Uterus (tissue), 4 donors: ENCODE measurements around the gene C1R. TPM values are rescaled to one million over a fixed set of nuclear protein-coding genes. Genes with fewer than 3 reads are reported as not detected.

Experiments
- DNase-seq, 2 donors: peaks; one replicate each; pipeline ENCODE4 v3.0.0-alpha.2; 2019 to 2020
- H3K27ac ChIP-seq, 2 donors: fragments of 200-600 bp; sonication (generic); 1 replicate in 1 of 2; 2 replicates in 1 of 2; pipeline ENCODE4 v1.5.1; 2016 to 2018
- H3K27me3 ChIP-seq, 2 donors: fragments of 200-600 bp; sonication (generic); one replicate each; pipeline ENCODE4 v1.5.1; 2018 to 2019; ENCODE audit warnings: control low read depth in 1 of 2
- H3K36me3 ChIP-seq, 2 donors: fragments of 200-600 bp; sonication (generic); one replicate each; pipeline ENCODE4 v1.5.1; 2019; ENCODE audit warnings: control low read depth in 1 of 2
- H3K4me1 ChIP-seq, 2 donors: fragments of 200-600 bp; sonication (generic); one replicate each; pipeline ENCODE4 v1.5.1; 2018 to 2019; ENCODE audit warnings: control low read depth in 1 of 2
- H3K4me3 ChIP-seq, 2 donors: fragments of 200-600 bp; sonication (generic); 1 replicate in 1 of 2; 2 replicates in 1 of 2; pipeline ENCODE4 v1.5.1; 2018 to 2019; ENCODE audit warnings: mild to moderate bottlenecking in 1 of 2
- H3K9me3 ChIP-seq, 2 donors: fragments of 200-600 bp; sonication (generic); one replicate each; pipeline ENCODE4 v1.5.1; 2019; ENCODE audit warnings: control low read depth in 1 of 2
- CTCF ChIP-seq, 4 experiments: fragments of 200-600 bp in 2 of 4; fragments of 450-650 bp in 2 of 4; sonication (generic) in 2 of 4; IDR thresholded peaks; one replicate each; pipeline ENCODE4 v1.5.1; 2016 to 2019; ENCODE audit warnings: antibody characterized with exemption in 4 of 4, mild to moderate bottlenecking in 2 of 4, moderate library complexity in 1 of 4
- POLR2A ChIP-seq, 2 donors: fragments of 450-650 bp; IDR thresholded peaks; one replicate each; pipeline ENCODE4 v1.6.1; 2016; ENCODE audit warnings: antibody characterized with exemption in 2 of 2, mild to moderate bottlenecking in 1 of 2, moderate library complexity in 1 of 2
- intact Hi-C: fragments of 100-400 bp; cut with DNase I; formaldehyde crosslinking; loops from one replicate; pipeline ENCODE4 v1.15.1; 2023; ENCODE audit warnings: low total_unique reads
- total RNA-seq, 4 donors: library from RNA; depleted of rRNA in 3 of 4; stranded (reverse); fragments of >200 nt in 3 of 4; gene quantifications; one replicate each; pipeline versions ENCODE4 v1.1.0 to v1.2.4, GENCODE V29; 2014 to 2023
- donor health status: DM: yes; HTN: yes; CAD: no.

The C1R gene
- total RNA-seq, 4 donors from 2014 or later, result 128 to 571 (median 411) TPM

- TF ChIP-seq POLR2A (IDR thresholded peaks at IDR 0.05), result no peak
- TF ChIP-seq CTCF (IDR thresholded peaks at IDR 0.05), result no peak
- no peaks in the 10 kb centered on the region for H3K9me3 ChIP-seq
- no peak for DNase-seq
- no peaks in the 10 kb centered on the region for H3K4me1 ChIP-seq
- no peak overlapping the region for H3K27ac ChIP-seq
- intact Hi-C loops, result loop anchor here (10.0 kb wide), 1 partner anchor 173 kb away; the partner anchor contains the start of genes C12orf57 and RNU7-1
- H3K36me3 ChIP-seq, result no peaks in the 10 kb centered on the region
- H3K27me3 ChIP-seq, result no peaks in the 10 kb centered on the region
- H3K4me3 ChIP-seq, result no peak overlapping the region
Measured at GRCh38 chr12:7117670-7118069, 25.4 kb upstream of the C1R start.

DNA sequence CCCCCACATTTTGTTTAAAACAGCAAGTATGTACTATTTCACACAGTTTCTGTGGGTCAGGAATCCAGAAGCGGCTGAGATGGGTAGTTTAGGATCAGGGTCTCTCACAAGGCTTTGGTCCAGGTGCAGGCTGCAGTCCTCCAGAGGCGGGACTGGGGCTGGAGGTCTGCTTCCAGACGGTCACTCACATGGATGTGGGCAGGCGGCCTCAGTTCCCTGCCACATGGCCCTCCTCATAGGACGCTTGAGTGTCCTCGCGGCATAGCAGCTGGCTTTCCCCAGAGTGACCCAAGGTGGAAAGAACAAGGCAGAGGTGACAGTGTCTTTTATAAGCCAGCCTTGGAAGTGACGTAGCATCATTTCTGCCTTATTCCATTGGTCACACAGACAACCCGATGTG is 24.7 kb upstream of the C1R start:
- DNase-seq, result no peak
- no peak for TF ChIP-seq CTCF (IDR thresholded peaks at IDR 0.05)
- TF ChIP-seq POLR2A (IDR thresholded peaks at IDR 0.05), result no peak
- Histone ChIP-seq H3K36me3 (no peaks in the 10 kb centered on the region), H3K4me1 (no peaks in the 10 kb centered on the region), H3K4me3 (no peak overlapping the region), H3K9me3 (no peaks in the 10 kb centered on the region), H3K27ac (no peak overlapping the region), H3K27me3 (no peaks in the 10 kb centered on the region)
- intact Hi-C loops, result loop anchor here (10.0 kb wide), 1 partner anchor 172 kb away; the partner anchor contains the start of genes C12orf57 and RNU7-1

GRCh38 chr12:7116196-7116595 is 24.0 kb upstream of the C1R start:
- Histone ChIP-seq H3K9me3 (no peaks in the 10 kb centered on the region), H3K27ac (no peak overlapping the region), H3K4me1 (no peaks in the 10 kb centered on the region), H3K4me3 (no peak overlapping the region), H3K27me3 (no peaks in the 10 kb centered on the region), H3K36me3 (no peaks in the 10 kb centered on the region)
- DNase-seq, result no peak
- intact Hi-C loops, result loop anchor here (10.0 kb wide), 1 partner anchor 171 kb away; the partner anchor contains the start of genes C12orf57 and RNU7-1
- TF ChIP-seq CTCF (IDR thresholded peaks at IDR 0.05) (no peak), POLR2A (IDR thresholded peaks at IDR 0.05) (no peak)

- no peaks in the 10 kb centered on the region for H3K9me3 ChIP-seq
- H3K4me1 ChIP-seq, result no peaks in the 10 kb centered on the region
- intact Hi-C loops, result loop anchor here (10.0 kb wide), 1 partner anchor 170 kb away; the partner anchor contains the start of genes C12orf57 and RNU7-1
- no peak overlapping the region for H3K4me3 ChIP-seq
- H3K36me3 ChIP-seq, result no peaks in the 10 kb centered on the region
- DNase-seq, result no peak
- no peaks in the 10 kb centered on the region for H3K27me3 ChIP-seq
- no peak overlapping the region for H3K27ac ChIP-seq
- TF ChIP-seq CTCF (IDR thresholded peaks at IDR 0.05) (no peak), POLR2A (IDR thresholded peaks at IDR 0.05) (no peak)
Measured at GRCh38 chr12:7114851-7115250, 22.6 kb upstream of the C1R start.

DNA sequence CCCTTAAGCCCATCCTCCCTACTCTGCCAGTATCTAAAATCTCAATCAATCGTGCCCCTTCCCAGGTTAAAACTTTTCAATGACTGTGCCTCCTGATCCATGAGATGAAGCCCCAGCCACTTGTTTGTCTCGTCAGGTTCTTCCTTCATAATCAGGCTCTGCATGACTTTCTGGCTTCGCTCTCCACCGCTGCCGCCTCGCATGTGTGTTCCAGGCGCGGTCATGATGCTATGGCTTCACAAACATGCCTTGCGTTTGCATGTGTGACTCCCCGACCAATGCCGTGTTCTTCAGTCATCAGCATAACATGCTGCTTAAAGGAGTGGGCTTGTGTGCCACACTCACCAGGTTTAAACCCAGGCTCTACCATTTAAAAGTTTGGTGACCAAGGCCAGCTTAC is 21.8 kb upstream of the C1R start:
- TF ChIP-seq POLR2A (IDR thresholded peaks at IDR 0.05) (no peak), CTCF (IDR thresholded peaks at IDR 0.05) (no peak)
- H3K4me3 ChIP-seq, result no peak overlapping the region
- no peaks in the 10 kb centered on the region for H3K36me3 ChIP-seq
- H3K9me3 ChIP-seq, result no peaks in the 10 kb centered on the region
- no peak overlapping the region for H3K27ac ChIP-seq
- no peaks in the 10 kb centered on the region for H3K27me3 ChIP-seq
- DNase-seq, result peak in 1 of 2 donors; percentile 14
- intact Hi-C loops, result loop anchor here (10.0 kb wide), 1 partner anchor 169 kb away; the partner anchor contains the start of genes C12orf57 and RNU7-1
- H3K4me1 ChIP-seq, result no peaks in the 10 kb centered on the region
